GM21723 (cell line): ENCODE measurements around the gene UCHL5.
A peak's percentile ranks its signal among the peaks of the same experiment; 100 is the strongest.
"Not testable (repeated sequence)": the region's sequence is repeated elsewhere in the genome, so short reads cannot be mapped to it uniquely, and the experiment has no call there.

Experiments
- ATAC-seq: cut with Tn5 transposase; IDR thresholded peaks from one replicate; pipeline ENCODE4 v1.9.1; 2021; ENCODE audit warnings: mild to moderate bottlenecking, moderate library complexity; ENCODE audit not compliant: unreplicated experiment

UCHL5 gene

DNA sequence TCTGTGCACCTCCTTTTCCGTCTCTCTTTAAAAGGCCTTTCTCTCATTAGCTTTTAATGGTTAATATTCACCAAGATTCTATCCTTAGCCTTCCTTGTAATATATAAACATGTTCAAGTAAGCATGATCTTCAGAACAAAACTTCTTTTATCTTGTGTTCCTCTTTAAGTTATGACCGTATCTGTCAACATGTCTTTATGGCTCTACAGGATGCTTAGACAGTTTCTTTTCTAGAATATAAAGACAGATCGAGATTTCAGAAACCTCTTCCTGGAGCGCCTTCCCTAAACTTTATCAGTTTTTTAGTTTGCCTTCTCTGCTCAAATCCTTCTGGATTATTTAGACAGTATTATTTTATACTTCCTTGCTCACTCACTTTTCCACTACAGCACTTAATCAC lies 7.4 kb upstream of the UCHL5 start:
- ATAC-seq, result peak; percentile 26

- no peak for ATAC-seq
Measured at GRCh38 chr1:193065954-193066353, 6.8 kb upstream of the UCHL5 start.

GRCh38 chr1:193062698-193063463 lies 3.7 kb upstream of the UCHL5 start:
- no peak for ATAC-seq

GRCh38 chr1:193060938-193061337 lies 1.8 kb upstream of the UCHL5 start:
- no peak for ATAC-seq

- no peak for ATAC-seq
Measured at GRCh38 chr1:193060406-193060805, 1.2 kb upstream of the UCHL5 start.

GRCh38 chr1:193060115-193060403 lies 899 bp upstream of the UCHL5 start:
- no peak for ATAC-seq

GRCh38 chr1:193058529-193059281 lies 455 bp downstream of the UCHL5 start:
- ATAC-seq, result peak; percentile 48

DNA sequence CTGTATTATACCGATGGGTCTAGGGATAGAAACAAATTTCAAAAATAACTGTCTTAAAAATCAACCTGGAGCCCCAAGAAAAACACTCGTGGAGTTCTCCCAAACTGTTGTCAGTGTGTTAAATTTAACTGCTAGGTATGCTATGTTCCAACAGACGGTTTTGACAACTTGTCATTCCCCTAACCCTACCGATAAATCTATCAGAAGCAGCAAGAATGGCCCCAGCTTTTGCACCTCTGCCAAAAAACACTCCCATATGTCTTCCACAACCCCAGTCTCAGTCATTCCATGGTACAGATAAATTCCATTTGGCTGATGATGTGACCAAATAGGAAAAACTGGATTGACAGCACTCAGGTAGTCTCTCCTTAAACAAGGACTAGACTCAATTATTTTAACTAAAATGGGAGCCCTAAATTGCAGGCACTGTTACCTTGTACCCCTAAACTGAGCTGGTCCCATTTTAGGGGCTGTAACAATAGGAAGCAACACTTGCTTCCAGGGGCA lies 4.9 kb downstream of the UCHL5 start:
- ATAC-seq, result no peak

DNA sequence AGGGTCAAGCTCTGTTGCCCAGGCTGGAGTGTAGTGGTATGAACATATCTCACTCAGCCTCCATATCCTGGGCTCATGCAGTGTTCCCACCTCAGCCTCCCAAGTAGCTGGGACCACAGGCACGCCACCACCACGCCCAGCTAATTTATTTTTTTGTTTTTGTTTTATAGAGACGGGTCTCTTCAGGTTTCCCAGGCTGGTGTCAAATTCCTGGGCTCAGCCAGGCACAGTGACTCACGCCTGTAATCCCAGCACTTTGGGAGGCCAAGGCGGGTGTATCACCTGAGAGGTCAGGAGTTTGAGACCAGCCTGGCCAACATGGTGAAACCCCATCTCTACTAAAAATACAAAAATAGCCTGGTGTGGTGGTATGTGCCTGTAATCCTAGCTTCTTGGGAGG lies 10.2 kb downstream of the UCHL5 start:
- not testable (repeated sequence) for ATAC-seq

- no peak for ATAC-seq
Measured at GRCh38 chr1:193042766-193043691, 16.1 kb downstream of the UCHL5 start.

GRCh38 chr1:193040011-193040410 lies 19.1 kb downstream of the UCHL5 start:
- no peak for ATAC-seq

GRCh38 chr1:193036337-193037047 lies 22.7 kb downstream of the UCHL5 start:
- no peak for ATAC-seq

GRCh38 chr1:193033610-193034009 lies 25.6 kb downstream of the UCHL5 start:
- no peak for ATAC-seq

DNA sequence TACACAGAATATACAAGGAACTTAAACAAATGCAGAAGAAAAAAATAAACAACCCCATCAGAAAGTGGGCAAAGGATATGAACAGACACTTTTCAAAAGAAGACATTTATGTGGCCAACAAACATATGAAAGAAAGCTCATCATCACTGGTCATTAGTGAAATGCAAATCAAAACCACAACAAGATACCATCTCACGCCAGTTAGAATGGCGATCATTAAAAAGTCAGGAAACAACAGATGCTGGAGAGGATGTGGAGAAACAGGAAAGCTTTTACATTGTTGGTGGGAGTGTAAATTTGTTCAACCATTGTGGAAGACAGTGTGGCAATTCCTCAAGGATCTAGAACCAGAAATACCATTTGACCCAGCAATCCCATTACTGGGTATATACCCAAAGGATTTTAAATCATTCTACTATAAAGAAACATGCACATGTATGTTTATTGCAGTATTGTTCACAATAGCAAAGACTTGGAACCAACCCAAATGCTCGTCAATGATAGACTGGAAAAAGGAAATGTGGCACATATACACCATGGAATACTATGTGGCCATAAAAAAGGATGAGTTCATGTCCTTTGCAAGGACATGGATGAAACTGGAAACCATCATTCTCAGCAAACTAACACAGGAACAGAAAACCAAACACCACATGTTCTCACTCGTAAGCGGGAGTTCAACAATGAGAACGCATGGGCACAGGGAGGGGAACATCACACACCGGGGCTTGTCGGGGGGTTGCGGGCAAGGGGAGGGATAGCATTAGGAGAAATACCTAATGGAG lies 26.3 kb downstream of the UCHL5 start:
- not testable (repeated sequence) for ATAC-seq

DNA sequence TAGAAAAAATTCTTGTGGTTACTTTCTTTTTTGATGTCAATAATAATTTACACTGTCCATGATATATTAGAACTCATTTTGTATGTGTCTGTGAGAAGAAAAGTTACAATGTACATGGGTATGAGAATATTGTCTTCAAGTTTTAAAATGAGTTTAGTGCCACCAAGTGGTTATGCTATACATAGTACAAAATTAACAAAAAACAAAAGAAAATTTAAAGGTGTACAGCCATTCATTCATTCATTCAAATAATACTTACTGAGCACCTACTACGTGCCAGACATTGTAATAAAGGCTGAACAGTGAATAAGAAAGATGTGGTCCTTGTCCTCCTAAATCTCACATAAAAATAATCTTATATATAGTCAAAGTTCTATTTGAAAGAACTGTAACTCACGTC lies 27.7 kb downstream of the UCHL5 start:
- peak; percentile 73 for ATAC-seq

DNA sequence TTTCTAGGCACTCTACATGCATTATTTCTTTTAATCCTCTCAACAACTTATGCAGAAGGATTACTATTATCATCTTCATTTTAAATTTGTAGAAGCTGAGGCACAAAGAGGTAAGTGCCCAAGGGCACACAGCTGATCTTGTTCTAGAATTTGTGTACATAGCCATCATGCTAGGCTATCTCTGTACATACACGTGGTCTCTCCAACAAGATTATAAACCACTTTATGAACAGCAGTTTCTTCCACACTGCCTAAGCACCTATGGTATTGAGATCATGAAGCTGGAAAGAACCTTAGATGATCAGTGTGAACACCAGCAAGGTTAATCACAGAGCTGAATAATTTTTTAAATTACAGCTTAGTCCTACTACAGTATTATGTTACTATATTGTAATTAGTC lies 28.9 kb downstream of the UCHL5 start:
- no peak for ATAC-seq

DNA sequence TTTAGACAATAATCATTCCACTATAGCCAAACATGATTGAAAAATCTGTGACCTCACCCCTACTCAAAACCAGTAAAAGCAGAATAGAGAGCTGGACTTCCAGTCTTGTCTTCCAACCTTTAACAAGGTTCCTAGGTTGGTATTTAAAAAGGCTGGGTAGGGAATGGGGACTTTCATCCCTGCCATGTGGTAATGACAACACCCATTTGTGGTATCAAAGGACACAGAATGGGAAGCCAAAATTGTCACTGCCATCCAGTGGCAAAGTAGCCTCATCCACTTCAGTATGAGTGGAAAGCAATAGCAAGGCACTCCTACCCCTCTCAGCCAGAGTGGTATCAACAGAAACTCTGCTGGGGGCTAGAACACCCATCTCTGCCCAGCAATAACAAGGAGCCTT lies 33.9 kb downstream of the UCHL5 start:
- ATAC-seq, result no peak

DNA sequence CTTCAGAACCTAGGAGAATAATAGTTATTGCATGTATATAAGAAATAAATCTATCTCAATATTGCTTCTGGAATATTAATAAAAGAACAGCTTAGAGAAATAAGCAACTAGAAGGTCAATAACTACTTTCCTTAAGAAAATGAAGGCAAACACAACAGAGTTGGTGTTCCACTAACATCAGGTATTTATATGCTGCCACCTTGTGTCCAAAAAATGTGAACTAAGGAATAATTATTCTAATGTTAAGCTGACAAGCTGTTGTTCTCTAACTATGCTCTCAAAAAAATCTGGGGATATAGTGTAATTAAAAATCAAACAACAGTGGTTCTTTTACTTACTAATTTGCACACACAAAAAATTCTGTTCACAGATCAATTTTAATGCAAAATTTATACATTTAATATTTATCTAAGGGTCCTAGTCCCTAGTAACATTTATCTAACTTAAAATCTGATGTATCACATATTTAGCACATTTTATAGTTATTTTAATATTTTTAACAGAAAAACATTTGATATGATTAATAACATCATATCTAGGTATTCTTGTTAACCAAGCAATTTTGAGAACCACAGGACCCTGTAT lies 39.6 kb downstream of the UCHL5 start:
- peak; percentile 78 for ATAC-seq

DNA sequence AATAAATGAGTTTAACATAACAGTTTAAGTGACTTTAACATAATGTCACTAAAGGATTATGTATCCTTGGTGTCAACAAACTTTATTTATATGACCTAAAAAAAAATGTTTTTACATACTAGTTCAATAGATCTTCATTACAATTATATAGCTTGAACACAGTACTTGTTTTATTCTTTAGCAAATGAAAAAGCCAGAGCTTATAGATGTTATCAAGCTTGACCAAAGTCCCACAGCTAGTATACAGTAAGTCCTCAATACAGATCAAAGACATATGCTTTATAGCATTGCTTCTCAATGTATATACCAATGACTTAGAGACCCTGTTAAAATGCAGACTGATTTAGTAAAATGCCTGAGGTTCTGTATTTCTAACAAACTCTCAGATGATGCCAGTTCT lies 42.4 kb downstream of the UCHL5 start:
- no peak for ATAC-seq

GRCh38 chr1:193014400-193014799 lies 44.8 kb downstream of the UCHL5 start:
- ATAC-seq, result no peak
